ENCODE measurements around the gene LRCH1. TPM values are rescaled to one million over a fixed set of nuclear protein-coding genes. Genes with fewer than 3 reads are reported as not detected.
A peak's percentile ranks its signal among the peaks of the same experiment; 100 is the strongest.

Gene LRCH1
- total and polyA plus RNA-seq, 2 donors from 2014 or later: 10.2 to 39.0 TPM

DNA sequence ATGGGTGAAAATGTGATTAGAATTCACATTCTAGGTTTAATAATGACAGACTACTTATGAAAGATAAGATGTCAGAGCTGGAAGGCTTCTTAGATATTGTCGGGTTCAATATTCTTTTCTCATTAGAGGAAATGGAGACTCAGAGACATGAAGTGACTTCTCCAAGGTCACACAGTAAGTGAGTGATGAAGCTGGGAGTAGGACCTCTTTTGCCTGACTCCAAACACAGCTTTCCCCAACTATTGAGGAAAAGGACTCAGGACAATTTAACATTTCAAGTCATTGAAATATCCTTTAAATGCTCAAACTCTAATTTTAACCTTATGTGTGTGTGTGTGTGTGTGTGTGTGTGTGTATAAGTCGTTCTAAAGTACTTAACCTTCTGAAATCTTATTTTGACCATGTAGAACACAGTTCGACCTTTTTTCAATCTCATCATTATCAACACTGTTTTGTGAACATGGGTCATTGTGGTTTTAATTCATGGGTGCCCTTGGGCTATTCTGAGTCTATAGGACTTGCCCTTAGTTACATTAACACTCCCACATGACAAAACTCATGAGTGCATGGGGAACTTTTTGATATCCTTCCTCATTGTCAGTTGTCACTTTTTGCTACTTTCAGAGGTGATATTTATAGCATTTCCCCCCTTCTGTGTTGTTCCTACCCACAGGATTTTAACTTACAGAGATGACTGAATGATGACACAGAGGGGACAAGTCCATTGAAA is 53.0 kb downstream of the LRCH1 start:
- no peaks in the 10 kb centered on the region for H3K36me3 ChIP-seq (ENCODE audit: control insufficient read depth in 2 of 3, insufficient read depth in 3 of 3, low read length in 3 of 3)

DNA sequence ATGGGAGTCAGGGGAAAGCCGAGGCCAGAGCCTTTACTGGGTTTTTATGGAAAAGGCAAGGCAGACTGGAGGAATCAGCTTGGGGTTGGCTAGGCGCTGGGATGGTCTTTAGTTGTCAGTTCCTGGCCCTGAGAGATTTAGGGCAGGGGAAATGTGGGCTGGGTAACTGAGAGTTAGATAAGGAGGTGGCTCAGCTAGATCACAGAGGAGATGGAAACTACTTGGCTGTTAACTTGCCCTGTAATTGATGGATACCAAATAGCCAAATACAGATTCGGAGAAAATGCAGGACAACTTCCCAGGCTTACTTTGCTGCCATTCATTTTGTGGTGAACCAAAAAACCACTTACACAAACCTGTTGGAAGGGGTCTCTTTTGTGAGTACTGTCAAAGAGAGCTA is 54.0 kb downstream of the LRCH1 start:
- Histone ChIP-seq H3K27ac (ENCODE audit: low read depth in 2 of 2, low read length in 2 of 2) (peak overlapping the region; percentile 40 to 81), H3K4me3 (ENCODE audit: low read length in 3 of 3) (no peak overlapping the region), H3K36me3 (ENCODE audit: control insufficient read depth in 2 of 3, insufficient read depth in 3 of 3, low read length in 3 of 3) (no peaks in the 10 kb centered on the region), H3K9ac (ENCODE audit: low read length in 3 of 3) (peak overlapping the region in 1 of 3 donors; percentile 15), H3K27me3 (ENCODE audit: control insufficient read depth, insufficient read depth, low read length) (no peaks in the 10 kb centered on the region), H3K4me1 (ENCODE audit: control insufficient read depth in 2 of 3, insufficient read depth in 2 of 3, low read depth in 1 of 3, low read length in 3 of 3) (peaks cover 7 to 56% (median 39%) of the 10 kb centered on the region in 3 donors), H3K9me3 (ENCODE audit: control insufficient read depth in 2 of 3, insufficient read depth in 1 of 3, low read length in 3 of 3) (no peaks in the 10 kb centered on the region)
- FAIRE-seq (no peak), DNase-seq (no peak)
- intact Hi-C loops (cut with DNase I): no loop called here
- TF ChIP-seq, protein P1, sequence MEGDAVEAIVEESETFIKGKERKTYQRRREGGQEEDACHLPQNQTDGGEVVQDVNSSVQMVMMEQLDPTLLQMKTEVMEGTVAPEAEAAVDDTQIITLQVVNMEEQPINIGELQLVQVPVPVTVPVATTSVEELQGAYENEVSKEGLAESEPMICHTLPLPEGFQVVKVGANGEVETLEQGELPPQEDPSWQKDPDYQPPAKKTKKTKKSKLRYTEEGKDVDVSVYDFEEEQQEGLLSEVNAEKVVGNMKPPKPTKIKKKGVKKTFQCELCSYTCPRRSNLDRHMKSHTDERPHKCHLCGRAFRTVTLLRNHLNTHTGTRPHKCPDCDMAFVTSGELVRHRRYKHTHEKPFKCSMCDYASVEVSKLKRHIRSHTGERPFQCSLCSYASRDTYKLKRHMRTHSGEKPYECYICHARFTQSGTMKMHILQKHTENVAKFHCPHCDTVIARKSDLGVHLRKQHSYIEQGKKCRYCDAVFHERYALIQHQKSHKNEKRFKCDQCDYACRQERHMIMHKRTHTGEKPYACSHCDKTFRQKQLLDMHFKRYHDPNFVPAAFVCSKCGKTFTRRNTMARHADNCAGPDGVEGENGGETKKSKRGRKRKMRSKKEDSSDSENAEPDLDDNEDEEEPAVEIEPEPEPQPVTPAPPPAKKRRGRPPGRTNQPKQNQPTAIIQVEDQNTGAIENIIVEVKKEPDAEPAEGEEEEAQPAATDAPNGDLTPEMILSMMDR (IDR thresholded peaks at IDR 0.05; ENCODE audit: borderline replicate concordance, extremely low read depth, insufficient read depth): no peak

More for the DNA sequence above, 53.0 kb downstream of the LRCH1 start:
- H3K4me1 ChIP-seq (ENCODE audit: control insufficient read depth in 2 of 3, insufficient read depth in 2 of 3, low read depth in 1 of 3, low read length in 3 of 3): peaks cover 10 to 65% (median 41%) of the 10 kb centered on the region in 3 donors
- H3K9me3 ChIP-seq (ENCODE audit: control insufficient read depth in 2 of 3, insufficient read depth in 1 of 3, low read length in 3 of 3): no peaks in the 10 kb centered on the region
- no peak overlapping the region for H3K9ac ChIP-seq (ENCODE audit: low read length in 3 of 3)
- DNase-seq (no peak), FAIRE-seq (no peak)
- H3K27me3 ChIP-seq (ENCODE audit: control insufficient read depth, insufficient read depth, low read length): no peaks in the 10 kb centered on the region
- intact Hi-C loops (cut with DNase I): no loop called here
- no peak overlapping the region for H3K4me3 ChIP-seq (ENCODE audit: low read length in 3 of 3)
- TF ChIP-seq, protein P1 (IDR thresholded peaks at IDR 0.05; ENCODE audit: borderline replicate concordance, extremely low read depth, insufficient read depth): no peak
- H3K27ac ChIP-seq (ENCODE audit: low read depth in 2 of 2, low read length in 2 of 2): peak overlapping the region in 1 of 2 donors; percentile 81

DNA sequence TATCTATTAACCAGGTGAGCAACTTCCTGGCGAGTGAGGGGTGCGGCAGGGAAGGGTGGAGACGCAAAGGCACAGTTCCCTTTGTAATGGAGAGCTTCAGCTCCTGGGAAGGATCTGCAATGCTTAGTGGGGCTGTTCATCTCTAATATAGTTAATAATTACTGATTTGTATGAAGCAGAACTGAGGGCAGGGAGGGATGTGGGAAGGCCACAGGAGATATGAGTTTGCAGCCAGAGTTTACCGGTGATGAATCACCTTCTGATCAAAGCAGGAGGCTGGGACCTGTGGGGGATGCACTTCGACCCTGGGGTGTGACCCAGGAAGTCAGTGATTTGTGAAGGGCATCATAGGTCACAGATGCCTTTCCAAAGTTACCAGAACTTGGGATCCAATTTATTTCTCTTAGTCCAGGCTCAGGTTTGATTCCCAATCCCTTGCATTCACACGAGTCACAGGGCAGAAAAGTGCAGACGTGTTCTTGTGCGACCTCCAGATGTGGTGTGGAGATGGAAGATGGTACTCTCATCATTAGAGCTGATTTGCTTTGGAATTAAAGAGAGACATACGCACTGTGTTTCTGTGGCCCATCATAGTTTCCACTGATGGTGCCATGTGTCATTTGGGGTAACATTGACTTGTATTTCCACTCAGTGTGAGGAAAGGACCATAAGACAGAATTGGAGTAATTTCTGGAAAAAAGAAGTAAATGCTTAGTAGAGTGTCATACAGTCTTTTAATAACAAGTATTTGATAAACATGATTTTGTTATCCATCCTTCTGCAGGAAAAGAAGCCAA is 55.0 kb downstream of the LRCH1 start:
- DNase-seq: no peak
- H3K9ac ChIP-seq (ENCODE audit: low read length in 3 of 3): peak overlapping the region in 1 of 3 donors; percentile 24
- H3K4me1 ChIP-seq (ENCODE audit: control insufficient read depth in 2 of 3, insufficient read depth in 2 of 3, low read depth in 1 of 3, low read length in 3 of 3): peaks cover 7 to 48% (median 39%) of the 10 kb centered on the region in 3 donors
- peak overlapping the region; percentile 51 to 59 for H3K27ac ChIP-seq (ENCODE audit: low read depth in 2 of 2, low read length in 2 of 2)
- FAIRE-seq: no peak
- H3K36me3 ChIP-seq (ENCODE audit: control insufficient read depth in 2 of 3, insufficient read depth in 3 of 3, low read length in 3 of 3): no peaks in the 10 kb centered on the region
- TF ChIP-seq, protein P1 (IDR thresholded peaks at IDR 0.05; ENCODE audit: borderline replicate concordance, extremely low read depth, insufficient read depth): no peak
- H3K9me3 ChIP-seq (ENCODE audit: control insufficient read depth in 2 of 3, insufficient read depth in 1 of 3, low read length in 3 of 3): no peaks in the 10 kb centered on the region
- peak overlapping the region in 1 of 3 donors; percentile 23 for H3K4me3 ChIP-seq (ENCODE audit: low read length in 3 of 3)
- no peaks in the 10 kb centered on the region for H3K27me3 ChIP-seq (ENCODE audit: control insufficient read depth, insufficient read depth, low read length)
- intact Hi-C loops (cut with DNase I): no loop called here

Measured in kidney (tissue), 14 donors.